ENCODE data around the gene GPR135. TPM values are rescaled to one million over a fixed set of nuclear protein-coding genes. Genes with fewer than 3 reads are reported as not detected.

The GPR135 gene
- total and polyA plus RNA-seq, 10 of the 15 experiments (the other 5 are each of a cell fraction or from before 2014, with no cell fraction given), result 0.11 to 1.1 (median 0.86) TPM

DNA sequence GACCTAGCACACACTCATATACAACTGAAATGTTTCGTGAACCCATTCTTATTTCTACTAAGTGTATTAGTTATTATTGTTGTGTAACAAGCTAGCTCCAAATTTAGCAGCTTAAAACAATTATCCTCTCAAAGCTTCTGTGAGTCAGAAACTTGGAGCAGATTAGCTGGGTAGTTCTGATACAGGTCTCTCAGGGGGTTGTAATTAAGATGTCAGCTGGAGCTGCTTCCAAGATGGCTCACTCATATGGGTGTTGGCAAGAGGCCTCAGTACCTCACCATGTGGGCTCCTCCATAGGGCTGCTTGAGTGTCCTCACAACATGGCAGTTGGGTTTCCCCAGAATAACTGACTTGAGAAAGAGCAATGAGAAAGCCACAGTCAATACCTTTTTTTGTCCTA lies 9.8 kb downstream of the GPR135 start:
- no peaks in the 10 kb centered on the region for H3K9me3 ChIP-seq (replicated peaks; ENCODE audit: control insufficient read depth, insufficient read depth, low read length)
- RAD21 ChIA-PET (ENCODE audit: unreplicated experiment), result interaction anchor here (0.7 to 1.0 kb wide), 2 partner anchors 11 to 330 kb away, joined by 3 read pairs; no protein-coding TSS in a partner anchor
- H2AFZ ChIP-seq (ENCODE audit: control insufficient read depth, low read depth, low read length), result no peak overlapping the region
- BruUV-seq (replicated peaks), result no TSS peak
- H4K20me1 ChIP-seq (ENCODE audit: control insufficient read depth, insufficient read depth), result no peaks in the 10 kb centered on the region
- no peaks in the 10 kb centered on the region; a peak in 1 of 4 replicates for H3K36me3 ChIP-seq (ENCODE audit: control insufficient read depth in 2 of 2, insufficient read depth in 2 of 2, low read length in 1 of 2)
- TF ChIP-seq, protein P1, sequence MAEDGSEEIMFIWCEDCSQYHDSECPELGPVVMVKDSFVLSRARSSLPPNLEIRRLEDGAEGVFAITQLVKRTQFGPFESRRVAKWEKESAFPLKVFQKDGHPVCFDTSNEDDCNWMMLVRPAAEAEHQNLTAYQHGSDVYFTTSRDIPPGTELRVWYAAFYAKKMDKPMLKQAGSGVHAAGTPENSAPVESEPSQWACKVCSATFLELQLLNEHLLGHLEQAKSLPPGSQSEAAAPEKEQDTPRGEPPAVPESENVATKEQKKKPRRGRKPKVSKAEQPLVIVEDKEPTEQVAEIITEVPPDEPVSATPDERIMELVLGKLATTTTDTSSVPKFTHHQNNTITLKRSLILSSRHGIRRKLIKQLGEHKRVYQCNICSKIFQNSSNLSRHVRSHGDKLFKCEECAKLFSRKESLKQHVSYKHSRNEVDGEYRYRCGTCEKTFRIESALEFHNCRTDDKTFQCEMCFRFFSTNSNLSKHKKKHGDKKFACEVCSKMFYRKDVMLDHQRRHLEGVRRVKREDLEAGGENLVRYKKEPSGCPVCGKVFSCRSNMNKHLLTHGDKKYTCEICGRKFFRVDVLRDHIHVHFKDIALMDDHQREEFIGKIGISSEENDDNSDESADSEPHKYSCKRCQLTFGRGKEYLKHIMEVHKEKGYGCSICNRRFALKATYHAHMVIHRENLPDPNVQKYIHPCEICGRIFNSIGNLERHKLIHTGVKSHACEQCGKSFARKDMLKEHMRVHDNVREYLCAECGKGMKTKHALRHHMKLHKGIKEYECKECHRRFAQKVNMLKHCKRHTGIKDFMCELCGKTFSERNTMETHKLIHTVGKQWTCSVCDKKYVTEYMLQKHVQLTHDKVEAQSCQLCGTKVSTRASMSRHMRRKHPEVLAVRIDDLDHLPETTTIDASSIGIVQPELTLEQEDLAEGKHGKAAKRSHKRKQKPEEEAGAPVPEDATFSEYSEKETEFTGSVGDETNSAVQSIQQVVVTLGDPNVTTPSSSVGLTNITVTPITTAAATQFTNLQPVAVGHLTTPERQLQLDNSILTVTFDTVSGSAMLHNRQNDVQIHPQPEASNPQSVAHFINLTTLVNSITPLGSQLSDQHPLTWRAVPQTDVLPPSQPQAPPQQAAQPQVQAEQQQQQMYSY (CRISPR knock-in tag; IDR thresholded peaks at IDR 0.05), result no peak
- TF ChIP-seq MTA2 (IDR thresholded peaks at IDR 0.05; ENCODE audit: low read depth) (no peak), IKZF1 (conservative IDR thresholded peaks at IDR 0.05) (no peak), POLR2AphosphoS2 (IDR thresholded peaks at IDR 0.05; ENCODE audit: low read depth, low read length) (no peak), CHD4 (IDR thresholded peaks at IDR 0.05) (no peak), EED (IDR thresholded peaks at IDR 0.05; ENCODE audit: low read depth) (no peak), POU2F2 (IDR thresholded peaks at IDR 0.05; ENCODE audit: borderline replicate concordance, low read depth, low read length) (no peak), ASH2L (IDR thresholded peaks at IDR 0.05; ENCODE audit: borderline replicate concordance, low read depth) (no peak)
- TF ChIP-seq, protein P2, sequence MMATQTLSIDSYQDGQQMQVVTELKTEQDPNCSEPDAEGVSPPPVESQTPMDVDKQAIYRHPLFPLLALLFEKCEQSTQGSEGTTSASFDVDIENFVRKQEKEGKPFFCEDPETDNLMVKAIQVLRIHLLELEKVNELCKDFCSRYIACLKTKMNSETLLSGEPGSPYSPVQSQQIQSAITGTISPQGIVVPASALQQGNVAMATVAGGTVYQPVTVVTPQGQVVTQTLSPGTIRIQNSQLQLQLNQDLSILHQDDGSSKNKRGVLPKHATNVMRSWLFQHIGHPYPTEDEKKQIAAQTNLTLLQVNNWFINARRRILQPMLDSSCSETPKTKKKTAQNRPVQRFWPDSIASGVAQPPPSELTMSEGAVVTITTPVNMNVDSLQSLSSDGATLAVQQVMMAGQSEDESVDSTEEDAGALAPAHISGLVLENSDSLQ (IDR thresholded peaks at IDR 0.05), result no peak
- TF ChIP-seq, protein P3, sequence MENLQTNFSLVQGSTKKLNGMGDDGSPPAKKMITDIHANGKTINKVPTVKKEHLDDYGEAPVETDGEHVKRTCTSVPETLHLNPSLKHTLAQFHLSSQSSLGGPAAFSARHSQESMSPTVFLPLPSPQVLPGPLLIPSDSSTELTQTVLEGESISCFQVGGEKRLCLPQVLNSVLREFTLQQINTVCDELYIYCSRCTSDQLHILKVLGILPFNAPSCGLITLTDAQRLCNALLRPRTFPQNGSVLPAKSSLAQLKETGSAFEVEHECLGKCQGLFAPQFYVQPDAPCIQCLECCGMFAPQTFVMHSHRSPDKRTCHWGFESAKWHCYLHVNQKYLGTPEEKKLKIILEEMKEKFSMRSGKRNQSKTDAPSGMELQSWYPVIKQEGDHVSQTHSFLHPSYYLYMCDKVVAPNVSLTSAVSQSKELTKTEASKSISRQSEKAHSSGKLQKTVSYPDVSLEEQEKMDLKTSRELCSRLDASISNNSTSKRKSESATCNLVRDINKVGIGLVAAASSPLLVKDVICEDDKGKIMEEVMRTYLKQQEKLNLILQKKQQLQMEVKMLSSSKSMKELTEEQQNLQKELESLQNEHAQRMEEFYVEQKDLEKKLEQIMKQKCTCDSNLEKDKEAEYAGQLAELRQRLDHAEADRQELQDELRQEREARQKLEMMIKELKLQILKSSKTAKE (IDR thresholded peaks at IDR 0.05; ENCODE audit: low read depth, poor library complexity, severe bottlenecking), result no peak
- TF ChIP-seq, protein P4, sequence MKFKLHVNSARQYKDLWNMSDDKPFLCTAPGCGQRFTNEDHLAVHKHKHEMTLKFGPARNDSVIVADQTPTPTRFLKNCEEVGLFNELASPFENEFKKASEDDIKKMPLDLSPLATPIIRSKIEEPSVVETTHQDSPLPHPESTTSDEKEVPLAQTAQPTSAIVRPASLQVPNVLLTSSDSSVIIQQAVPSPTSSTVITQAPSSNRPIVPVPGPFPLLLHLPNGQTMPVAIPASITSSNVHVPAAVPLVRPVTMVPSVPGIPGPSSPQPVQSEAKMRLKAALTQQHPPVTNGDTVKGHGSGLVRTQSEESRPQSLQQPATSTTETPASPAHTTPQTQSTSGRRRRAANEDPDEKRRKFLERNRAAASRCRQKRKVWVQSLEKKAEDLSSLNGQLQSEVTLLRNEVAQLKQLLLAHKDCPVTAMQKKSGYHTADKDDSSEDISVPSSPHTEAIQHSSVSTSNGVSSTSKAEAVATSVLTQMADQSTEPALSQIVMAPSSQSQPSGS (IDR thresholded peaks at IDR 0.05; ENCODE audit: low read length), result no peak
- no peak overlapping the region for H3K4me2 ChIP-seq (ENCODE audit: control insufficient read depth, insufficient read depth)
- in situ Hi-C loops (cut with MboI), result no loop called here
- no peaks in the 10 kb centered on the region for H3K27me3 ChIP-seq (replicated peaks in 1 of 2; ENCODE audit: control insufficient read depth in 2 of 2, insufficient read depth in 2 of 2, low read length in 1 of 2)
- WGBS (ENCODE audit: insufficient coverage, insufficient replicate concordance, low lambda C conversion rate, missing lambda C conversion rate), result 95% methylated on average over 1 of the region's 1 CpG
- DNase-seq (ENCODE audit: low read depth, low spot score) (no peak), FAIRE-seq (no peak), ATAC-seq (no peak)
- SMC1A ChIA-PET (ENCODE audit: uncharacterized antibody, unreplicated experiment), result interaction anchor here (0.6 to 0.7 kb wide), 2 partner anchors 8 to 10 kb away, joined by 3 read pairs; no protein-coding TSS in a partner anchor
- H3K4me3 ChIP-seq, result no peak overlapping the region
- no peak overlapping the region for H3K9ac ChIP-seq (ENCODE audit: control insufficient read depth, insufficient read depth, low read length)
- no peak overlapping the region for H3K27ac ChIP-seq (ENCODE audit: control insufficient read depth, insufficient read depth)
- intact Hi-C loops (cut with micrococcal nuclease; ENCODE audit: unreplicated experiment), result no loop called here
- CTCF ChIA-PET, result interaction anchor here (0.9 to 1.4 kb wide), 3 partner anchors 11 to 354 kb away, joined by 3 read pairs; no protein-coding TSS in a partner anchor
- POLR2A ChIA-PET, result no interaction called here
- no peaks in the 10 kb centered on the region for H3K79me2 ChIP-seq (ENCODE audit: control insufficient read depth, insufficient read depth, low read length)
- H3K4me1 ChIP-seq (ENCODE audit: control insufficient read depth, insufficient read depth, low read length), result no peaks in the 10 kb centered on the region

Measured in GM12878 (cell line).